ENCODE measurements around the gene MAD1L1. TPM values are rescaled to one million over a fixed set of nuclear protein-coding genes. Genes with fewer than 3 reads are reported as not detected.

The MAD1L1 gene
- total RNA-seq, 4 donors from 2014 or later: 18.4 to 39.1 (median 25.7) TPM

GRCh38 chr7:2199956-2200583 lies 32.7 kb downstream of the MAD1L1 start:
- TF ChIP-seq CTCF (IDR thresholded peaks at IDR 0.05): no peak
- ATAC-seq (ENCODE audit: low FRiP score) (no peak), DNase-seq (ENCODE audit: low spot score) (no peak)

GRCh38 chr7:2199528-2199927 lies 33.2 kb downstream of the MAD1L1 start:
- no peak for DNase-seq (ENCODE audit: low spot score)
- no peak for ATAC-seq (ENCODE audit: low FRiP score)
- no peak for TF ChIP-seq CTCF (IDR thresholded peaks at IDR 0.05)

- ATAC-seq (ENCODE audit: low FRiP score) (no peak), DNase-seq (ENCODE audit: low spot score) (no peak)
- TF ChIP-seq CTCF (IDR thresholded peaks at IDR 0.05): no peak
These were observed 34.0 kb downstream of the MAD1L1 start for GRCh38 chr7:2198760-2199159.

- no peak for TF ChIP-seq CTCF (IDR thresholded peaks at IDR 0.05)
- DNase-seq (ENCODE audit: low spot score) (no peak), ATAC-seq (ENCODE audit: low FRiP score) (no peak)
These were observed 34.5 kb downstream of the MAD1L1 start for GRCh38 chr7:2198206-2198605.

GRCh38 chr7:2197436-2198155 lies 35.1 kb downstream of the MAD1L1 start:
- TF ChIP-seq CTCF (IDR thresholded peaks at IDR 0.05): no peak
- ATAC-seq (ENCODE audit: low FRiP score) (no peak), DNase-seq (ENCODE audit: low spot score) (no peak)

GRCh38 chr7:2196381-2197378 lies 36.1 kb downstream of the MAD1L1 start:
- no peak for DNase-seq (ENCODE audit: low spot score)
- TF ChIP-seq CTCF (IDR thresholded peaks at IDR 0.05): no peak
- ATAC-seq (ENCODE audit: low FRiP score): no peak
